K562 (cell line): ENCODE data around the gene VILL.

Experiments used
- CHD4 ChIP-seq: fragments of 200-600 bp; sonication (generic); IDR thresholded peaks from 3 replicates; pipeline ENCODE4 v1.6.1; 2012; ENCODE audit warnings: low read depth, mild to moderate bottlenecking, mixed read lengths, low read length, inconsistent platforms; ENCODE audit not compliant: insufficient read depth, insufficient replicate concordance, poor library complexity, severe bottlenecking
- CREB1 ChIP-seq, 2 experiments: sonication (generic) in 1 of 2; formaldehyde crosslinking in 1 of 2; IDR thresholded peaks; 2 replicates each; pipeline versions ENCODE4 v1.6.1 to v1.8.0; 2012 to 2022; ENCODE audit warnings: inconsistent platforms in 1 of 2, mild to moderate bottlenecking in 1 of 2, missing genetic modification reagents in 1 of 2, moderate library complexity in 1 of 2
- CTCF ChIP-seq, 3 experiments: IDR thresholded peaks in 2 of 3; conservative IDR thresholded peaks in 1 of 3; 2 replicates each; pipeline ENCODE4 v1.5.1; 2011 to 2012; ENCODE audit warnings: low read length in 3 of 3, mild to moderate bottlenecking in 3 of 3, control low read depth in 2 of 3, improper control_type of control experiment in 1 of 3, inconsistent platforms in 1 of 3, low read depth in 1 of 3, mixed read lengths in 1 of 3, moderate library complexity in 1 of 3; ENCODE audit not compliant: insufficient read depth in 2 of 3
- FOSL1 ChIP-seq: fragments of 200-800 bp; sonication (Bioruptor generic); conservative IDR thresholded peaks from 2 replicates; pipeline ENCODE4 v1.6.1; 2016; ENCODE audit warnings: missing genetic modification characterization, missing compliant biosample characterization
- POLR3A ChIP-seq: IDR thresholded peaks from 2 replicates; pipeline ENCODE4 v1.6.1; 2011; ENCODE audit warnings: borderline replicate concordance, mild to moderate bottlenecking, moderate library complexity; ENCODE audit not compliant: insufficient read length, insufficient read depth; ENCODE audit errors: extremely low read depth
- USF2 ChIP-seq: sonication (generic); formaldehyde crosslinking; IDR thresholded peaks from 2 replicates; pipeline ENCODE4 v1.5.0; 2020; ENCODE audit warnings: missing genetic modification reagents

GRCh38 chr3:37974121-37975083, 16.2 kb upstream of the VILL start:
- TF ChIP-seq FOSL1 (no peak), POLR3A (no peak), USF2 (CRISPR knock-in tag) (no peak), CREB1 (IDR thresholded peaks at IDR 0.05) (no peak), CREB1 (CRISPR knock-in tag; IDR thresholded peaks at IDR 0.05) (no peak), CTCF (IDR thresholded peaks at IDR 0.05 in 2 of 3, conservative IDR thresholded peaks at IDR 0.05 in 1 of 3; ENCODE audit: insufficient read depth in 2 of 3, low read depth in 1 of 3, low read length in 3 of 3) (peak; percentile 98 to 99 (median 98)), CHD4 (no peak)
